Fibroblast of the conjunctiva (primary cell): Measurements from ENCODE around the gene SERP1.
A peak's percentile ranks its signal among the peaks of the same experiment; 100 is the strongest.
"Not testable (repeated sequence)": the region's sequence is repeated elsewhere in the genome, so short reads cannot be mapped to it uniquely, and the experiment has no call there.

Experiments used
- DNase-seq: peaks from one replicate; pipeline ENCODE4 v3.0.0-alpha.2; 2010; ENCODE audit warnings: low read depth

SERP1 gene

DNA sequence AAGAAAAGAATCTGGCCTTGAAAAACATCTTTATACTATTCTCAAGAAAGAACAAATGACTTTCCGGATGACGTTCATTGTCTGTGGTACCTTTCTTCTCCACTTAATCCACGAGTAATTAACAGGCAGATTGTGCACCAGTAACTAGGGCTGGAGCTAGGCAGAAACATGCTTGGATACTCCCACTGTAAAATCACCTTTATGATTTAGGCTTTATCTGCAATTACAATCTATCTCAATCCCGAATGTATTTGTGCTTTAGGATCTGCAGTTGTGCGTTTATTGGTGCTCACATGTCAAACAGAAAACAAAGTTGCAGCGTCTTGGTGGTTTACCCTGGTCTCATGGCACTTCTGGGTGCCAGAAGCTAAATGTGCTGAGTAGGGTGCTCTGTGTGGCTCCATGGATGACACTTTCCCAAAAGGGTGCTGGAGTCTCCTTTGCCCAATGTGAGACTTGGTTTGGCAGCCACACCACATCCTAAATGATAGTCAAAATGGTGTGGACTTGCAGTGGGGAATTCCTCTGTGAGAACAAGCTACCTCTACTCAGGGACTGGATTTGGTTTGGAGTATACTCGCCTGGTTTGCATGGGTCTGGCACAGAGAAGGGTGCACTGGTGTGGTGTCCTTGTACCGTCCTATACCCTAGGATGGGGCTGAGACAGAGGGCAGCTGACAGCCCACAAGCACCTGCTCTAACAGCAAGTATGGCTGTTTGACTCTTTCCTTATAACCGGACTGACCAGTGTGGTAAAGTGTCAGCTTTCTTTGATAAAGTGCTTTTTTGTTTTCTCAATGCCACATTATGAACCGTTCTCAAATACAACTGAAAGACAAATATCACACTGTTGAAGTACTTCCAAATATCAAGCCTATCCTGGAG, 7.7 kb downstream of the SERP1 start:
- DNase-seq, result no peak

DNA sequence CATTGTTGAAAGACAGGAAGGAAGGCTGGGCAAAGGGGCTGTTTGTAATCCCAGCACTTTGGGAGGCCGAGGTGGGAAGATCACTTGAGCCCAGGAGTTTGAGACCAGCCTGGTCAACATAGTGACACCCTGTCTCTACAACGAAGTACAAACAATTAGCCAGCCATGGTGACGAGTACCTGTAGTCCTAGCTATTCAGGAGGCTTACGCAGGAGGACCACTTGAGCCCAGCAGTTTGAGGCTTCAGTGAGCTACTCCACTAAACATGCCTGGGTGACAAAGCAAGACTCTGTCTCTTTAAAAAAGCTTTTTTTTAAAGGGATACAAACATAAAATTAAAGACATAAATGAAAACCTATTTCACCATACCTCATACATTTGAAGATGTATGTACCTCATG, 11.1 kb downstream of the SERP1 start:
- DNase-seq, result no peak

DNA sequence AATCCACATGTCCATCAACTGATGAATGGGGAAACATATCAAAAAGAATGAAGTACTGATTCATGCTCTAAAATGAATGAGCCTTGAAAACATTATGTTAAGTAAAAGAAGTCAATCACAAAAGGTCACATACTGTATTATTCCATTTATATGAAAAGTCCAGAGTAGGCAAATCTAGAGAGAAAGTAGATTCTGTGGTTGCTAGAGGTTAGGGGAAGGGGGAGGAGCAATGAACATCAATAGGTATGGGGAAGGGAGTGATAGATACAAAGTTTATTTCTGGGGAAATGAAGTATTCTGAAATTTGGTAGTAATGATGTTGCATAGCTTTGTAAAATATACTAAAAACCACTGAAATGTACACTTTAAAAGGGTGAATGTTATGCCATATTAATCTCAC, 14.5 kb downstream of the SERP1 start:
- no peak for DNase-seq

DNA sequence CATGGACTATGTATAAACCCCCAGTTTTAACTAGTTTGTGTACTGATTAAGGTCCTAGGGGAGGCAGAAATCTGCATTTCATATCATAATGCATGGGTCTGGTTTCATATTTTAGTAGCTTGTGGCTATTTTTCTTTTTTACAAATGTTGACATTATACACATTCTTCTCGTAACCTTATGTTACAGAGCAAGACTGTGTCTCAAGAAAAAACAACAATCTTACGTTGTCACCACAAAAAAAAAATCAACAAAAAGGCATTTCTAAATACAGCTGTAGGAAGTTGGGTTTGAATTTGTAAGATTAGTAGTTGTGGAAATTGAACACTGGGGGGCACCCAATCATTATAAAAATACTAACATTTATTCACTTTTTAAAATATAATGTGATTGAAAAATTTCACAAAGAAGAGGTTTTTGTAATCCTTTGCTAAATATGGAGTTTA, 17.9 kb downstream of the SERP1 start:
- no peak for DNase-seq

DNA sequence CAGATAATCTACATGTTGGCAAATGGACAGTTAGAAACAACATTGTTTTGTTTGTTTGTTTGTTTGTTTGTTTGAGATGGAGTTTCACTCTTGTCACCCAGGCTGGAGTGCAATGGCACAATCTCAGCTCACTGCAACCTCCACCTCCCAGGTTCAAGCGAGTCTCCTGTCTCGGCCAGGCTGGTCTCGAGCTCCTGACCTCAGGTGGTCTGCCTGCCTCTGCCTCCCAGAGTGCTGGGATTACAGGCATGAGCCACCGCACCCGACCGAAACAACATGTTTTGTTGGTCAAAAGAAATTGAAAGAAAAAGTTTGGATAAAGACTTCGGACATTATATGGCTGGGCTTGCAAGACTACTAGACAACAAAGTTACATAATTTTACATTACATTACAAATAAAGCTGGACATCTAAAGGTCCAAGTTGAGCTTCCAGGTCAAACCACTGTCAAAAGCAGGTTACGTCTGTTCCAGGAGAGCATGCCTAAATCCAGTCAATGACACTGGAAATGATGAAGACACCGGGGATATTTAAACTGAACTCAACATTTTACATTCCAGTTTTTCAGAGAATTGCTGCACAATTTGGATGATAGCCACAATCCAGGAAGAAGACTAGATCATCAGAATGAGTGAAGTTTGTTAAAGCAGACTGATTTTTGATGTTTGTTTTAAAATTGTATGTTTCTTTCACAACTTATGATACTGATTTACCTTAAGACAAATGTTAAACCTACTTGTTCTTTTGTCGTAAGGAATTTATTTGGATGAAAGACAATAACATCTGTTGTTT, 18.6 kb downstream of the SERP1 start:
- DNase-seq, result no peak

- no peak for DNase-seq
These were observed 22.8 kb downstream of the SERP1 start for GRCh38 chr3:150523538-150523937.

DNA sequence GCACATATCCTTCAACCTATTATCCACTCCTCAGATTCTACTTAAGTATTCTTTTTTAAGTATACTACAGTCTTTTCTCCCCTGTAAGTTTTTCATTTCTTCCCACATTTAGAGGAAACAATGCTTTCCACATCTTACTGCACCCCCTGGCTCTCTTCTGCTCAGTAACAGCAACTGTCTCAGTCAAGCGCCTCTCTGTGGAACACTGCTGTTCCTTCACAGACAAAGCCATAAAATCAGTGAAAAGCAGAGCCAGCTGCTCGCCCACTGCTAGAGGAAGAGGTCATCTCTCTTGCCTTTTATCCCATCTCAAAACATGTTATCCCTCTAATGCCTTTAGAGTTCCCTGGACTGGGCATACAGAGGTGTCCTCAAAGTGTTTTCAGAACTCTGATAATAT, 24.8 kb downstream of the SERP1 start:
- no peak for DNase-seq

GRCh38 chr3:150520408-150520807, 25.9 kb downstream of the SERP1 start:
- DNase-seq, result no peak

GRCh38 chr3:150519026-150519425, 27.3 kb downstream of the SERP1 start:
- no peak for DNase-seq

DNA sequence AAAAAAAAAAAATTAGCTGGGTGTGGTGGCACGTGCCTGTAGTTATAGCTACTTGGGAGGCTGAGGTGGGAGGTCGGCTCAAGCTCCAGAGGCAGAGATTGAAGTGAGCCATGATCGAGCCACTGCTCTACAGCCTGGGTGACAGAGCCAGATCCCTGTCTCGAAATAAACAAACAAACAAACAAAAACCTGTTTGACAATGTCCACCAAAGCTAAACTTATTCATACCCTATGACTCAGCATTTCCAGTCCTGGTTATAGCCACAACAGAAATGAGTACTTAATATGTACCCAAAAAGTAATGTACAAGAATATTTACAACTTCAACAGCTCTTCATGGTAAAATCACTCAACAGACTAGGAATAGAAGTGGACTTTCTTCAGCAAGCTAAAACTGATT, 31.1 kb downstream of the SERP1 start:
- no peak for DNase-seq

GRCh38 chr3:150511122-150511821, 35.0 kb downstream of the SERP1 start:
- no peak for DNase-seq

- DNase-seq, result no peak
These were observed 36.5 kb downstream of the SERP1 start for GRCh38 chr3:150509780-150510179.

DNA sequence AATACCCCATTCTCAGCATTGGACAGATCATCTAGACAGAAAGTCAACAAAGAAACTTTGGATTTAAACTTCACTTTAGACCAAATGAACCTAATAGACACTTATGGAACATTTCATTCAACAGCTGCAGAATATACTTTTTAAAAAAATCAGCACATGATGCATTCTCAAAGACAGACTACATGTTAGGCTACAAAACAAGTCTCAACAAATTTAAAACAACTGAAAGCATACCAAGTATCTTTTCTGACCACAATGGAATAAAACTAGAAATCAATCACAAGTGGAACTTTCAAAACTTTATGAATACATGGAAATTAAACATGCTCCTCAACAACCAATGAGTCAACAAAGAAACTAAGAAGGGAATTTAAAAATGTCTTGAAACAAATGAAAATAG, 37.9 kb downstream of the SERP1 start:
- no peak for DNase-seq

DNA sequence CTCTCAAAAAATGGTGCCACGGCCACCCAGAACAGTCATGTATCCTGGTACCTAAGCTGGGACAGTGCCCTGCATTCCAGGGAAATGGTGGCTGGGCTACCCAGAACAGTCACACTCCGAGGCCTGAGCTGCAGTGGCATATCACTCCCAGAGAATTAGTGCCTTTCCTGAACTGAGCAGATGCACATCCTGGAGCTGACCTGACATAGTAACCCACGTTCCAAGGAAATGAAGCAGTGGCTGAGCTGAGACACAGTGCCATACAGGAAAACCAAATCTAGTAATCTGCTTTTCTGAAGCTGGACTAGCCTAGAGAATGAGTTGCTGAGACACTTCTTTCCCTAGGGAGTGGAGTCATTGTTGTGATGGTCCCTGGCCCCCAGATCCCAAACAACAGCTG, 41.8 kb downstream of the SERP1 start:
- DNase-seq, result no peak

DNA sequence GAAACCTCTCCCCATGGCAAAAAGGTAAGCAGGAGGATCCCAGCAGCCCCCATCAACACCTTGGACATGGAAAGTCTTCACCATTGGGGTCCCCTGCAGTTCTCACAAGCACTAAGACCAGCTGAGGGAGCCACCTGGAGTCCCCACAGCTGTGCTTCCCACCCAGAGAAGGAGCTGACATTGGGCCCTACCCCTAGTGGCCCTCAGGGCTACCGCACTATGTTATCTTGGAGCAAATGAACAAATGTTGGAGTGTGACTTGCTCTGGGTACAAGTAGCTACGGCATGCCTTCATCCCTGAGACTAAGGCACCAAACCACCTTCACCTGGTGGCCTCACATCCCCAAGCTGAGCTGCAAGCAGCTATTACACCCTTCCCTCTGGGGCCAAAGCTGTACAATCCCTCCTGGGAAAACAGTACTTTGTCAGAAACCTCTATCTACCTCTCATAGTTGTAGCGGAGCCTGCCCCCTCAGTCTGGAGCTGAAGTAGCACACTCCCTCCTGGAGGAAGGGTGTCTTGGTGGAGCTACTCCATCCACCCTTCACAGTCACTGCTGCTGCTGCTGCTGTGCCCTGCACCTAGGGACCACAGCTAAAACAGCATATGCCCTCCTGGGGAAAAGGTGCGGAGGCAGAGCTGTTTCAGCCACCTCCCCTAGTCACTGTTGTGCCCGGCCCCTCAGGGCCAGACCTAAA, 42.7 kb downstream of the SERP1 start:
- no peak for DNase-seq

DNA sequence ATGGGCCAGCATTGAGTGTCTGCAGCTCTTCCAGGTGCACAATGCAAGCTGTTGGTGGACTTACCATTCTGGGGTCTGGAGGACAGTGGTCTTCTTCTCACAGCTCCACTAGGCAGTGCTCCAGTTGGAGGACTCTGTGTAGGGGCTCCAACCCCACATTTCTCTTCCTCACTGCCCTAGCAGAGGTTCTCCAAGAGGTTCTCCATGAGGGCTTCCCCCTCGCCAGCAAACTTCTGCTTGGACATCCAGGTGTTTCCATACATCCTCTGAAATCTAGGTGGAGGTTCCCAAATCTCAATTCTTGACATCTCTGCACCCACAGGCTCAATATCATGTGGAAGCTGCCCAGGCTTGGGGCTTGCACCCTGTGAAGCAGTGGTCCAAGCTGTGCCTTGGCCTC, 45.3 kb downstream of the SERP1 start:
- not testable (repeated sequence) for DNase-seq

DNA sequence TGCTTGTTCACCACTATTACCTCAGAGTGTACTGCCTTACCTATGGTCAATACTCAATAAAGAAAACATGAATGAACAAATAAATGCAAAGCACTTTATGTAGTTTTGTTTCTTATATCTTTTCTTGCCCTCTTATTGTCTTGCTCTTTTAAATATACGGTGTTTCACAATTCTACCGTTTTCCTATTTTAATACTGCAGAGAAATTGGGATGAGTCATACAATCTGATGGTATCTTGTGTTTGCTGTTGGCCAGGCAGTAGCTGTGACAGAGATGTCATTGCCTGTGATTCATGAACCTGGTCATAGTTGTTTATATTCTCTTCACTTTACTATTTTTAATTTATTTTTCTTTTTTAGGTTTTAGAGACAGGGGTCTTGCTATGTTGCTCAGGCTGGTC, 48.3 kb downstream of the SERP1 start:
- DNase-seq, result no peak

DNA sequence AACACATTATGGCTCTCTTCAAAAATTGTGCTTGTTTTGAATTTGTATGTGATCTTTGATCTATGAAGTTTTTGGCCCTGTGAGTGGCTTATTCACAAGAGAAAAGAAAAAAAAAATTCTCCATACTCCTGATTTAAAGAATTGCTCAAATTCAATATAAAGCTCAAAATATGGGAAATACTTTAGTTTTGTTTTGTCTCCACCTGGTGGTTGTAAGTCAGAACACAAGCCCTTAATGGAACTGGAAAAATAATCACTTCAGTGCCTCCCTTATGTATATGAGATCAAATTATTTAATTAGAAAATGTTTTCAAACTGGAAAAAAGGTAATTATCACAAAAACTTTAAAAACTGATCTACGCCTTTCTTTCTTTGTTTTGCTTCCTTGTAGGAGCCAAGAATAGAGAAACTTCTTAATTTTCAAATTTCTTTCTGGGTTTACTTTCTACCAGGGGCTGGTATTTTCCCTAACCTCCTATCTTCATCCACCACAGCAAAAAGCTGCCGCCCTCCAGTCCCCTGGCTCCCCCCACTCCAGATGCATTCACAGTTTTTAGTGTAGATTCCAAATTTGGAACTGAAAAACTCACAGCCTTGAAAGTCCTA, 50.6 kb downstream of the SERP1 start:
- DNase-seq, result peak; percentile 38

- no peak for DNase-seq
These were observed 51.1 kb downstream of the SERP1 start for GRCh38 chr3:150495149-150495548.

DNA sequence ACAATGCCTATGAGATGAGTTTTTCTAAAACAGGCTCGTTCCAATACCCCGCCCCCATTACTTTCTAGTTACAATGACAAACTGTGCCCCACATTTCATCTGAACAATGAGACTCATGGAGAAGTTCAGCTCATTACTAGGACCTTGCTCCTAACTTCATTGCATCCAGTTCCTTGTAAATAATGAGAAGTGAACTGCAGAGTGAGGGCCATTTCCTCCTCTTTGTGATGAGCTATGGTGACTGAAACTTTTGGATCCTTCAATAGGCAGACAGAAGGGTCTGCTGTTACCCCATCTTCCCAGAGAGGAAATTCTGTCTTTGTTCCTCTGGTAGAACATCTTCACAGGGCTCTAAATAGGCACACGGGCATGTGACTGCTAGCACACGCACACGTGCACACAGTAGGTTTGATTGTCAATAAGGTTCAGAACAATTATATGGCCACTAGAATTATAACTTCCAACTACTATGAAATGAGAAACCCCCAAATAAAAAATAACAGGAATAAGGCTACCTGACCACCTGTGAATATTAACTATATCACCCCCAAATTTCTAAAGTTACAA, 51.8 kb downstream of the SERP1 start:
- no peak for DNase-seq
